ENCODE data around the gene SFXN3.

SFXN3 gene

GRCh38 chr10:101018118-101018599, 12.9 kb upstream of the SFXN3 start:
- no peak for DNase-seq
- Mint-ChIP-seq H3K36me3 (ENCODE audit: low read depth) (no peaks in the 10 kb centered on the region), H3K27ac (no peak overlapping the region), H3K27me3 (peaks cover 67% of the 10 kb centered on the region), H3K9me3 (no peaks in the 10 kb centered on the region), H3K4me1 (ENCODE audit: low read depth) (peaks cover 29% of the 10 kb centered on the region), H3K4me3 (no peak overlapping the region)

GRCh38 chr10:101018600-101019439, 12.2 kb upstream of the SFXN3 start:
- Mint-ChIP-seq H3K27ac (no peak overlapping the region), H3K27me3 (peaks cover 67% of the 10 kb centered on the region), H3K36me3 (ENCODE audit: low read depth) (no peaks in the 10 kb centered on the region), H3K9me3 (no peaks in the 10 kb centered on the region), H3K4me1 (ENCODE audit: low read depth) (peaks cover 24% of the 10 kb centered on the region), H3K4me3 (no peak overlapping the region)
- DNase-seq, result peak; percentile 85

GRCh38 chr10:101019440-101019703, 11.7 kb upstream of the SFXN3 start:
- H3K36me3 Mint-ChIP-seq (ENCODE audit: low read depth), result no peaks in the 10 kb centered on the region

GRCh38 chr10:101020427-101021075, 10.5 kb upstream of the SFXN3 start:
- H3K27me3 Mint-ChIP-seq, result peaks cover 57% of the 10 kb centered on the region
- no peaks in the 10 kb centered on the region for H3K36me3 Mint-ChIP-seq (ENCODE audit: low read depth)
- H3K4me3 Mint-ChIP-seq, result no peak overlapping the region
- H3K9me3 Mint-ChIP-seq, result no peaks in the 10 kb centered on the region
- H3K27ac Mint-ChIP-seq, result no peak overlapping the region
- no peak for DNase-seq
- H3K4me1 Mint-ChIP-seq (ENCODE audit: low read depth), result peaks cover 9% of the 10 kb centered on the region

More at GRCh38 chr10:101019440-101019703, 11.7 kb upstream of the SFXN3 start:
- DNase-seq, result no peak
- no peak overlapping the region for H3K27ac Mint-ChIP-seq
- H3K9me3 Mint-ChIP-seq, result no peaks in the 10 kb centered on the region
- peaks cover 20% of the 10 kb centered on the region for H3K4me1 Mint-ChIP-seq (ENCODE audit: low read depth)
- H3K27me3 Mint-ChIP-seq, result peaks cover 67% of the 10 kb centered on the region
- H3K4me3 Mint-ChIP-seq, result no peak overlapping the region

GRCh38 chr10:101021239-101021638, 9.8 kb upstream of the SFXN3 start:
- peaks cover 53% of the 10 kb centered on the region for H3K27me3 Mint-ChIP-seq
- no peak overlapping the region for H3K4me3 Mint-ChIP-seq
- DNase-seq, result no peak
- H3K4me1 Mint-ChIP-seq (ENCODE audit: low read depth), result peaks cover 7% of the 10 kb centered on the region
- H3K36me3 Mint-ChIP-seq (ENCODE audit: low read depth), result no peaks in the 10 kb centered on the region
- H3K27ac Mint-ChIP-seq, result no peak overlapping the region
- H3K9me3 Mint-ChIP-seq, result no peaks in the 10 kb centered on the region

GRCh38 chr10:101021692-101022251, 9.3 kb upstream of the SFXN3 start:
- DNase-seq, result no peak
- peaks cover 7% of the 10 kb centered on the region for H3K4me1 Mint-ChIP-seq (ENCODE audit: low read depth)
- peaks cover 48% of the 10 kb centered on the region for H3K27me3 Mint-ChIP-seq
- no peak overlapping the region for H3K4me3 Mint-ChIP-seq
- H3K9me3 Mint-ChIP-seq, result no peaks in the 10 kb centered on the region
- H3K27ac Mint-ChIP-seq, result no peak overlapping the region
- H3K36me3 Mint-ChIP-seq (ENCODE audit: low read depth), result no peaks in the 10 kb centered on the region

- Mint-ChIP-seq H3K27ac (no peak overlapping the region), H3K4me3 (no peak overlapping the region), H3K9me3 (no peaks in the 10 kb centered on the region), H3K27me3 (peaks cover 34% of the 10 kb centered on the region), H3K36me3 (ENCODE audit: low read depth) (no peaks in the 10 kb centered on the region), H3K4me1 (ENCODE audit: low read depth) (peaks cover 7% of the 10 kb centered on the region)
- no peak for DNase-seq
Observed at GRCh38 chr10:101022967-101023705, 7.9 kb upstream of the SFXN3 start.

- Mint-ChIP-seq H3K4me1 (ENCODE audit: low read depth) (peaks cover 13% of the 10 kb centered on the region), H3K36me3 (ENCODE audit: low read depth) (peaks cover 5% of the 10 kb centered on the region), H3K27ac (no peak overlapping the region), H3K4me3 (no peak overlapping the region), H3K9me3 (no peaks in the 10 kb centered on the region), H3K27me3 (peaks cover 8% of the 10 kb centered on the region)
- DNase-seq, result no peak
Observed at GRCh38 chr10:101027106-101027720, 3.8 kb upstream of the SFXN3 start.

GRCh38 chr10:101028446-101029337, 2.3 kb upstream of the SFXN3 start:
- Mint-ChIP-seq H3K4me1 (ENCODE audit: low read depth) (peaks cover 25% of the 10 kb centered on the region), H3K4me3 (no peak overlapping the region)

GRCh38 chr10:101029520-101030295, 1.3 kb upstream of the SFXN3 start:
- H3K4me1 Mint-ChIP-seq (ENCODE audit: low read depth), result peaks cover 28% of the 10 kb centered on the region
- no peak for DNase-seq
- H3K27ac Mint-ChIP-seq, result no peak overlapping the region
- peaks cover 5% of the 10 kb centered on the region for H3K36me3 Mint-ChIP-seq (ENCODE audit: low read depth)
- no peak overlapping the region for H3K4me3 Mint-ChIP-seq
- H3K9me3 Mint-ChIP-seq, result no peaks in the 10 kb centered on the region
- peaks cover 8% of the 10 kb centered on the region for H3K27me3 Mint-ChIP-seq

More at GRCh38 chr10:101028446-101029337, 2.3 kb upstream of the SFXN3 start:
- DNase-seq, result no peak
- peaks cover 5% of the 10 kb centered on the region for H3K36me3 Mint-ChIP-seq (ENCODE audit: low read depth)
- H3K9me3 Mint-ChIP-seq, result no peaks in the 10 kb centered on the region
- peaks cover 8% of the 10 kb centered on the region for H3K27me3 Mint-ChIP-seq
- H3K27ac Mint-ChIP-seq, result no peak overlapping the region

GRCh38 chr10:101030496-101031127, 422 bp upstream of the SFXN3 start:
- Mint-ChIP-seq H3K4me1 (ENCODE audit: low read depth) (peaks cover 28% of the 10 kb centered on the region), H3K27ac (peak overlapping the region; percentile 90), H3K9me3 (no peaks in the 10 kb centered on the region), H3K4me3 (peak overlapping the region; percentile 77), H3K36me3 (ENCODE audit: low read depth) (peaks cover 8% of the 10 kb centered on the region), H3K27me3 (peaks cover 8% of the 10 kb centered on the region)
- no peak for DNase-seq

GRCh38 chr10:101031796-101032636, 982 bp downstream of the SFXN3 start:
- H3K36me3 Mint-ChIP-seq (ENCODE audit: low read depth), result peaks cover 22% of the 10 kb centered on the region
- peaks cover 28% of the 10 kb centered on the region for H3K4me1 Mint-ChIP-seq (ENCODE audit: low read depth)
- peak overlapping the region; percentile 90 for H3K27ac Mint-ChIP-seq
- H3K4me3 Mint-ChIP-seq, result peak overlapping the region; percentile 77
- peaks cover 8% of the 10 kb centered on the region for H3K27me3 Mint-ChIP-seq
- peak; percentile 81 for DNase-seq
- H3K9me3 Mint-ChIP-seq, result no peaks in the 10 kb centered on the region
